GM23248 (cell line): ENCODE data around the gene PUM1.

Experiments
- EZH2 ChIP-seq: fragments of 200-600 bp; sonication (generic); IDR thresholded peaks from 2 replicates; pipeline ENCODE4 v1.6.1; 2018; ENCODE audit warnings: antibody characterized with exemption, mild to moderate bottlenecking; ENCODE audit not compliant: insufficient read depth, poor library complexity, severe bottlenecking
- EZH2phosphoT487 ChIP-seq: fragments of 200-600 bp; sonication (generic); IDR thresholded peaks from 2 replicates; pipeline ENCODE4 v1.6.1; 2018; ENCODE audit warnings: antibody characterized with exemption, moderate library complexity, mild to moderate bottlenecking, low read depth; ENCODE audit not compliant: insufficient read depth

GRCh38 chr1:31011719-31012118 lies 53.8 kb downstream of the PUM1 start:
- TF ChIP-seq EZH2, result no peak
- no peak for TF ChIP-seq EZH2phosphoT487
